Spleen (tissue), 7 donors: ENCODE results near the gene RGS17.

Experiments
- CTCF ChIP-seq, 11 experiments: fragments of 200-600 bp in 7 of 11; fragments of 450-650 bp in 4 of 11; sonication (generic) in 4 of 11; IDR thresholded peaks in 8 of 11; conservative IDR thresholded peaks in 3 of 11; 1 replicate in 7 of 11; 2 replicates in 4 of 11; pipeline versions ENCODE4 v1.4.0 to v1.8.0; 2016 to 2021; ENCODE audit warnings: antibody characterized with exemption in 11 of 11, inconsistent platforms in 4 of 11, mild to moderate bottlenecking in 1 of 11
- POLR2AphosphoS5 ChIP-seq, 3 donors: sonication (generic); formaldehyde crosslinking; IDR thresholded peaks; one replicate each; pipeline ENCODE4 v1.5.1; 2017; ENCODE audit warnings: antibody characterized with exemption in 3 of 3
- donor health status: DM: no; HTN: no; CAD: no; lungs with moderate emphysema.
- donor health status: DM: no; HTN: no; CAD: no.
- donor health status: DM: no; HTN: no; CAD: no.

GRCh38 chr6:153167907-153168306, 36.8 kb upstream of the RGS17 start:
- TF ChIP-seq CTCF (IDR thresholded peaks at IDR 0.05 in 8 of 11, conservative IDR thresholded peaks at IDR 0.05 in 3 of 11): no peak
- no peak for TF ChIP-seq POLR2AphosphoS5 (IDR thresholded peaks at IDR 0.05)
